Muscle layer of duodenum (tissue), 2 donors: ENCODE results near the gene GNRHR.

ENCODE experiments used
- H3K27ac ChIP-seq: one replicate; pipeline ENCODE4 v1.7.0; 2013; ENCODE audit warnings: mild to moderate bottlenecking, low read length
- H3K27me3 ChIP-seq: one replicate; pipeline ENCODE4 v1.7.0; 2013; ENCODE audit warnings: low read depth, mild to moderate bottlenecking, control low read depth, low read length
- H3K36me3 ChIP-seq, 2 donors: one replicate each; pipeline ENCODE4 v1.7.0; 2013; ENCODE audit warnings: low read length in 2 of 2, control low read depth in 1 of 2, mild to moderate bottlenecking in 1 of 2; ENCODE audit not compliant: insufficient read depth in 2 of 2, control insufficient read depth in 1 of 2
- H3K4me1 ChIP-seq, 2 donors: one replicate each; pipeline ENCODE4 v1.7.0; 2013; ENCODE audit warnings: low read length in 2 of 2, mild to moderate bottlenecking in 2 of 2, control low read depth in 1 of 2, moderate library complexity in 1 of 2; ENCODE audit not compliant: insufficient read depth in 2 of 2, control insufficient read depth in 1 of 2
- H3K4me3 ChIP-seq, 2 donors: one replicate each; pipeline ENCODE4 v1.7.0; 2013; ENCODE audit warnings: low read length in 2 of 2, low read depth in 1 of 2, mild to moderate bottlenecking in 1 of 2
- H3K9me3 ChIP-seq, 2 donors: one replicate each; pipeline ENCODE4 v1.7.0; 2013; ENCODE audit warnings: low read length in 2 of 2, control low read depth in 1 of 2, mild to moderate bottlenecking in 1 of 2; ENCODE audit not compliant: control insufficient read depth in 1 of 2
- donor health status: healthy.

Gene GNRHR

DNA sequence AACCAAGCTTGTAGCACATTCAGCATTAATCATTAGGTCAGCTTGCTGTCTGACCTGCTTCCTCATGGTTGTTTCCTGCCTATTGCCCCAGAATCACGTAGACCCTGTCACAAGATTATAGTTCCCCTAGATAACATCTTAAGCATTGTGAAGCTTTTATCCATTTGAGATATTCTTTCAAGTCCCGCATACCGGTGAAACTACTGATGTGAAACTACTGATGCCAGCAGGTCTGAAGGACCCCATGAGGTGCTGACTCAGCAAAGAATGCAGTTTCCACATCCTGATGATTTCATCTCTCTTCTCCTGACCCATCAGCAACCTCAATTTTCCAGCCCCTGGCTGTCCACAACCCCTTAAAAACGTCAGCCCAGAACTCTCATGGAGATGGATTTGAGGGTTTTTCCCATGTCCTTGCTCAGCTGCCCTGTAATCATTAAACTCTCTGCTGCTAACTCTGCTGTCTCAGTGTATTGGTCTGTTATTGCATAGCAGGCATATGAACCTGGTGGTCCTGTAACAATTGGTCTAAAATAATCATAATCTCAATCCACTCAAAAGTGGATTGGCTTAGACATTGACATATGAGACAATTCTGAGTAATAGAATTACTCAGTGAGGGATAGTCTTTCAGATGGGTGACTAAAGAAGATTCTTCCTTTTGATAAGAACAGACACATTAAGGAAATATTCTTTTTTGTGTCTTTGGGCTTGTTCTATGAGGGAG, 26.9 kb downstream of the GNRHR start:
- Histone ChIP-seq H3K27ac (no peak overlapping the region), H3K27me3 (no peaks in the 10 kb centered on the region), H3K36me3 (peaks cover 0 to 4% of the 10 kb centered on the region in 2 donors), H3K9me3 (peaks cover 0 to 5% of the 10 kb centered on the region in 2 donors), H3K4me3 (no peak overlapping the region), H3K4me1 (no peaks in the 10 kb centered on the region)

- H3K36me3 ChIP-seq, result peaks cover 0 to 9% of the 10 kb centered on the region in 2 donors
- H3K9me3 ChIP-seq, result peaks cover 0 to 5% of the 10 kb centered on the region in 2 donors
- no peak overlapping the region for H3K4me3 ChIP-seq
- H3K4me1 ChIP-seq, result no peaks in the 10 kb centered on the region
- no peaks in the 10 kb centered on the region for H3K27me3 ChIP-seq
- H3K27ac ChIP-seq, result no peak overlapping the region
These were observed 28.2 kb downstream of the GNRHR start for GRCh38 chr4:67725981-67726380.

- Histone ChIP-seq H3K27me3 (no peaks in the 10 kb centered on the region), H3K36me3 (peaks cover 0 to 15% of the 10 kb centered on the region in 2 donors), H3K27ac (no peak overlapping the region), H3K4me1 (no peaks in the 10 kb centered on the region), H3K9me3 (peaks cover 0 to 5% of the 10 kb centered on the region in 2 donors), H3K4me3 (no peak overlapping the region)
These were observed 29.1 kb downstream of the GNRHR start for GRCh38 chr4:67725132-67725531.

DNA sequence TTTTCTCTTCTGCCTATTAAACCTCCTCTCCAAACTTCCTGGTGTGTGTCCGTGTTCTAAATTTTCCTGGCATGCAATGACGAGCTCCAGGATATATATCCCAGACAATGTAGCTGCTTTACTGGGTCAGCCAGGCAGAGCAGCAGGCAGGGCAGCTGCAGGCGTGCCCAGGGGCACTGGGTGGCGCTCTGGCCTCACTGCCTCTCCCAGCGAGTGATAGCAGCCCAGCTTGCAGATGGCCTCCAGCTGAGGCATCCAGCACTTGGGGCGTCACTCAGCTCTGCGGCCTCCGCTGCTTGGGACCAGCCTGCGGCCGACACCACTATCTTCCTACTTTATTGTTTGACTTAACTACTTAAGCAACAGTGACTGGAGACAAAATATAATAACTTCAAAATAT, 30.2 kb downstream of the GNRHR start:
- Histone ChIP-seq H3K4me3 (no peak overlapping the region), H3K36me3 (peaks cover 0 to 12% of the 10 kb centered on the region in 2 donors), H3K27me3 (no peaks in the 10 kb centered on the region), H3K4me1 (no peaks in the 10 kb centered on the region), H3K9me3 (peaks cover 0 to 5% of the 10 kb centered on the region in 2 donors), H3K27ac (no peak overlapping the region)

GRCh38 chr4:67723341-67723740, 30.8 kb downstream of the GNRHR start:
- Histone ChIP-seq H3K27ac (no peak overlapping the region), H3K4me3 (no peak overlapping the region), H3K36me3 (peaks cover 0 to 12% of the 10 kb centered on the region in 2 donors), H3K9me3 (peaks cover 0 to 5% of the 10 kb centered on the region in 2 donors), H3K27me3 (no peaks in the 10 kb centered on the region), H3K4me1 (no peaks in the 10 kb centered on the region)

- Histone ChIP-seq H3K27me3 (no peaks in the 10 kb centered on the region), H3K27ac (no peak overlapping the region), H3K4me3 (no peak overlapping the region)
These were observed 32.2 kb downstream of the GNRHR start for GRCh38 chr4:67721770-67722597.

GRCh38 chr4:67721315-67721769, 32.8 kb downstream of the GNRHR start:
- H3K4me3 ChIP-seq, result no peak overlapping the region
- no peak overlapping the region for H3K27ac ChIP-seq
- no peaks in the 10 kb centered on the region for H3K27me3 ChIP-seq
- H3K4me1 ChIP-seq, result no peaks in the 10 kb centered on the region
- peaks cover 0 to 12% of the 10 kb centered on the region in 2 donors for H3K36me3 ChIP-seq
- no peaks in the 10 kb centered on the region for H3K9me3 ChIP-seq

More at GRCh38 chr4:67721770-67722597, 32.2 kb downstream of the GNRHR start:
- peaks cover 0 to 12% of the 10 kb centered on the region in 2 donors for H3K36me3 ChIP-seq
- H3K9me3 ChIP-seq, result no peaks in the 10 kb centered on the region
- H3K4me1 ChIP-seq, result no peaks in the 10 kb centered on the region

DNA sequence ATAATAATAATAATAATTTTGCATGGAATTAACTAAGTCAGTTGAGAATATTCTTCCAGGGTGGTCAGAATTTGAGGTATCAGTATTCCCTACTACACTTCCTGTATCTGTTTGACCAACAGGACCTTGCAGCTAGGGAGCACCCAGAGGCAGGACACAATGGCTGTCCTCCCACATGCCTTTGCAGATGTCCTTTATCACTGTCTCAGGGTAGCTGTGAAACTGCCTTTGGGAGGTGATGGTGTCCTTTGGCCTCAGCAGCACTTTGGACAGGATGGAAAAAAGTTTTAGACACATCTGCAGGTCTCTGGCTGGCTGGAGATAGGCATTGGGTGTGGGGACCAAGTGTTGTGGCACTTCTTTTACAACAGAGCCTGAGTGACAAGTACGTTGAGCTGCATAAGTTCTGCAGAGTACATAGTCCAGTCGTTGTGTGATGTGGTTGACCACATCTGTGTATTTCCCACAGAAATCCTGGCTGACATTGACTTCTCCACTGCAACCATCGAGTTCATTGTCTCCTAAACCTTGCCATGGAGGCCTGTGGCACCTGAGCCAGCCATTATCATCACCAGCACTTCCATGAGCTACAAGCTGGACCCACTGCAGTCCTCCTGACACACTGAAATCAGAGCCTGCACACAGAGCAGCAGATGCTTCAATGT, 34.1 kb downstream of the GNRHR start:
- no peaks in the 10 kb centered on the region for H3K4me1 ChIP-seq
- no peaks in the 10 kb centered on the region for H3K9me3 ChIP-seq
- no peak overlapping the region for H3K4me3 ChIP-seq
- H3K27ac ChIP-seq, result no peak overlapping the region
- peaks cover 0 to 12% of the 10 kb centered on the region in 2 donors for H3K36me3 ChIP-seq
- no peaks in the 10 kb centered on the region for H3K27me3 ChIP-seq

- H3K36me3 ChIP-seq, result peaks cover 0 to 12% of the 10 kb centered on the region in 2 donors
- no peaks in the 10 kb centered on the region for H3K9me3 ChIP-seq
- H3K27ac ChIP-seq, result no peak overlapping the region
- no peak overlapping the region for H3K4me3 ChIP-seq
- H3K4me1 ChIP-seq, result no peaks in the 10 kb centered on the region
- H3K27me3 ChIP-seq, result no peaks in the 10 kb centered on the region
These were observed 35.3 kb downstream of the GNRHR start for GRCh38 chr4:67718848-67719247.

- H3K36me3 ChIP-seq, result peaks cover 0 to 12% of the 10 kb centered on the region in 2 donors
These were observed 36.6 kb downstream of the GNRHR start for GRCh38 chr4:67717586-67717985.

DNA sequence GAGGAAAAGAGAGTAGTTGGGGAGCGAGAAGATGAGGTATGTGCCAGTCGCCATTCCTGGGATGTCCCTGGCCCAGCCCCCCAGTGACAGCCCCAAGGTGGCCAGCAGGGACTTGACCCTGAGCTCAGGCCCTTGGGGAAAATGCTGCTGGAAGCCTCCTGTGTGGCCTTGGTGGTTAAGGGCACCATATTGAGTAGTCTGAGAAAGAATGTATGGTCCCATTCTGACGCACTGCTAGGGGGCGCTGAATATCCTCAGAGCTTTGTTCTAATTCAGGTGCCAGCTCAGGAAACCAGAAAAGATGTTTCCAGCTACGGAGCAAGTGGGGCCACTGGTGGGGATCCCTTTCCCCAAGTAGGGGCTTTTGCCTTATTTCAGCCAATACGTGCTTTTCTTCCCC, 39.2 kb downstream of the GNRHR start:
- Histone ChIP-seq H3K36me3 (no peaks in the 10 kb centered on the region), H3K27ac (no peak overlapping the region), H3K27me3 (no peaks in the 10 kb centered on the region), H3K9me3 (no peaks in the 10 kb centered on the region), H3K4me1 (no peaks in the 10 kb centered on the region), H3K4me3 (no peak overlapping the region)

More at GRCh38 chr4:67717586-67717985, 36.6 kb downstream of the GNRHR start:
- no peaks in the 10 kb centered on the region for H3K9me3 ChIP-seq
- no peak overlapping the region for H3K4me3 ChIP-seq
- H3K4me1 ChIP-seq, result no peaks in the 10 kb centered on the region
- H3K27ac ChIP-seq, result no peak overlapping the region
- no peaks in the 10 kb centered on the region for H3K27me3 ChIP-seq
